DND-41 (cell line): Measurements from ENCODE around the gene GCDH.

Experiments used
- ATAC-seq: fragments of 200-7000 bp; cut with Tn5 transposase; 3 replicates; pipeline ENCODE4 v1.9.1; 2021; ENCODE audit warnings: low read depth; ENCODE audit not compliant: insufficient read depth
- DNase-seq: peaks from one replicate; pipeline ENCODE4 v3.0.0-alpha.2; 2020
- H2AFZ ChIP-seq: 2 replicates; pipeline ENCODE4 v1.6.0; 2012; ENCODE audit warnings: low read depth, low read length
- H3K27ac ChIP-seq: 2 replicates; pipeline ENCODE4 v1.5.1; 2012; ENCODE audit warnings: low read length, inconsistent platforms
- H3K27me3 ChIP-seq: fragments of 200-600 bp; sonication (generic); 2 replicates; pipeline ENCODE4 v1.6.0; 2012; ENCODE audit warnings: low read length, mild to moderate bottlenecking, inconsistent platforms; ENCODE audit not compliant: insufficient read depth, poor library complexity
- H3K36me3 ChIP-seq: 2 replicates; pipeline ENCODE4 v1.5.1; 2012; ENCODE audit warnings: low read length, inconsistent platforms; ENCODE audit not compliant: insufficient read depth
- H3K4me1 ChIP-seq: 2 replicates; pipeline ENCODE4 v1.5.1; 2012; ENCODE audit warnings: mild to moderate bottlenecking, low read length; ENCODE audit not compliant: insufficient read depth
- H3K4me2 ChIP-seq: 2 replicates; pipeline ENCODE4 v1.6.0; 2012; ENCODE audit warnings: mild to moderate bottlenecking, moderate library complexity, low read length, inconsistent platforms; ENCODE audit not compliant: insufficient read depth
- H3K4me3 ChIP-seq, 2 experiments: fragments of 200-600 bp in 1 of 2; shearing (Covaris generic) in 1 of 2; 2 replicates each; pipeline ENCODE4 v1.5.1; 2012 to 2016; ENCODE audit warnings: inconsistent platforms in 2 of 2, low read length in 2 of 2, mild to moderate bottlenecking in 2 of 2, low read depth in 1 of 2, moderate library complexity in 1 of 2
- H3K79me2 ChIP-seq: 2 replicates; pipeline ENCODE4 v1.6.0; 2012; ENCODE audit warnings: low read length, inconsistent platforms; ENCODE audit not compliant: insufficient read depth
- H3K9ac ChIP-seq: 2 replicates; pipeline ENCODE4 v1.6.0; 2012; ENCODE audit warnings: low read depth, mild to moderate bottlenecking, inconsistent platforms, low read length, moderate library complexity
- H3K9me3 ChIP-seq: 2 replicates; pipeline ENCODE4 v1.5.1; 2012; ENCODE audit warnings: low read length, moderate library complexity, mild to moderate bottlenecking, inconsistent platforms; ENCODE audit not compliant: insufficient read depth, severe bottlenecking
- H4K20me1 ChIP-seq: 2 replicates; pipeline ENCODE4 v1.6.0; 2012; ENCODE audit warnings: low read length; ENCODE audit not compliant: insufficient read depth
- CTCF ChIP-seq: IDR thresholded peaks from 2 replicates; pipeline ENCODE4 v1.5.1; 2012; ENCODE audit warnings: borderline replicate concordance, low read length, moderate library complexity, mild to moderate bottlenecking; ENCODE audit not compliant: poor library complexity, severe bottlenecking; ENCODE audit errors: extremely low read depth
- EZH2 ChIP-seq: IDR thresholded peaks from 3 replicates; pipeline ENCODE4 v1.6.1; 2012; ENCODE audit warnings: borderline replicate concordance, low read depth, mild to moderate bottlenecking, moderate library complexity, low read length, inconsistent platforms; ENCODE audit not compliant: severe bottlenecking

GCDH gene

GRCh38 chr19:12947702-12948611 is 57.0 kb downstream of the GCDH start:
- Histone ChIP-seq H3K4me2 (peak overlapping the region; percentile 80; the same call in 1 of the 2 replicates), H3K27ac (no peak overlapping the region)

DNA sequence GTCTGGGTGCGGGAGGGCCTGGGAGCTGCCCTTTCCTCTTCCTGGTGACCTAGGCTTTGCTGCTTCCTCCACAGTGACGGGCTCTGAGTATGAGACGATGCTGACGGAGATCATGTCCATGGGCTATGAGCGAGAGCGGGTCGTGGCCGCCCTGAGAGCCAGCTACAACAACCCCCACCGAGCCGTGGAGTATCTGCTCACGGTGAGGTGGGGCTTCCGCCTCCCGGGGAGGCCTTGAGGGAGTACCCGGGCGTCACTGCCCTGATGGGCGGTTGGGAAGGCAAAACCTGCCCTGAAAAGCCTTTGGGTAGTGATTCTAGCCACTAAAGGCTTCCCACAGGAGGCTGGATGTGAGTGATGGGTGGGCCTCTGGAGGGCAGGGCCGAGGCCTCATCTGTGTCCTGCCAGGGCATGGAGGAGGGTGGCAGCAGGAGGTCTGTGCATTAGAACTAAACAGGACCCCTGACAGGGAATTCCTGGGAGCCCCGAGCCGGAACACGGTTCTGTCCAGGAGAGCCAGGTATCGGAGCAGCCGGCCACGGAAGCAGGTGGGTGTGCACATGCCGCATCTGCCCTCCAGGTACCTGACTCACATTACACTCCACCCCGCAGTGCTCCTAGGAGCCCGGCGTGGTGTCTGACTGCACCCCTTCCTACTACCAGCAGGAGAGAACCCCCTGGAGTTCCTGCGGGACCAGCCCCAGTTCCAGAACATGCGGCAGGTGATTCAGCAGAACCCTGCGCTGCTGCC is 57.8 kb downstream of the GCDH start:
- Histone ChIP-seq H3K9me3 (no peaks in the 10 kb centered on the region), H3K4me1 (peaks cover 51% of the 10 kb centered on the region), H3K27me3 (no peaks in the 10 kb centered on the region), H3K27ac (no peak overlapping the region), H2AFZ (no peak overlapping the region), H3K4me3 (no peak overlapping the region), H3K9ac (no peak overlapping the region), H3K4me2 (peak overlapping the region; percentile 80; the same call in 1 of the 2 replicates), H4K20me1 (peaks cover 39% of the 10 kb centered on the region; the same call in 1 of the 2 replicates), H3K79me2 (peaks cover 73% of the 10 kb centered on the region), H3K36me3 (peaks cover 86% of the 10 kb centered on the region)
- ATAC-seq = no peak
- TF ChIP-seq EZH2 (no peak), CTCF (no peak)
- DNase-seq = no peak

More at GRCh38 chr19:12947702-12948611, 57.0 kb downstream of the GCDH start:
- ATAC-seq (no peak), DNase-seq (no peak)
- no peak overlapping the region for H2AFZ ChIP-seq
- H3K36me3 ChIP-seq = peaks cover 86% of the 10 kb centered on the region
- peak overlapping the region in 1 of 2 experiments; percentile 69; a peak in 1 of 4 replicates for H3K4me3 ChIP-seq
- H3K79me2 ChIP-seq = peaks cover 72% of the 10 kb centered on the region
- peaks cover 51% of the 10 kb centered on the region for H3K4me1 ChIP-seq
- no peaks in the 10 kb centered on the region for H3K27me3 ChIP-seq
- H4K20me1 ChIP-seq = peaks cover 41% of the 10 kb centered on the region; the same call in 1 of the 2 replicates
- no peak for TF ChIP-seq EZH2
- no peak for TF ChIP-seq CTCF
- H3K9me3 ChIP-seq = no peaks in the 10 kb centered on the region
- 0 out of 2 replicates have a peak overlapping the region, but pooled peaks have one; percentile 67 for H3K9ac ChIP-seq
